GM21526 (cell line): ENCODE results near the gene NUP214.
A peak's percentile ranks its signal among the peaks of the same experiment; 100 is the strongest.
"Not testable (repeated sequence)": the region's sequence is repeated elsewhere in the genome, so short reads cannot be mapped to it uniquely, and the experiment has no call there.

Experiments
- ATAC-seq: cut with Tn5 transposase; IDR thresholded peaks from one replicate; pipeline ENCODE4 v1.9.1; 2021; ENCODE audit warnings: moderate library complexity; ENCODE audit not compliant: unreplicated experiment, low FRiP score

Gene NUP214

DNA sequence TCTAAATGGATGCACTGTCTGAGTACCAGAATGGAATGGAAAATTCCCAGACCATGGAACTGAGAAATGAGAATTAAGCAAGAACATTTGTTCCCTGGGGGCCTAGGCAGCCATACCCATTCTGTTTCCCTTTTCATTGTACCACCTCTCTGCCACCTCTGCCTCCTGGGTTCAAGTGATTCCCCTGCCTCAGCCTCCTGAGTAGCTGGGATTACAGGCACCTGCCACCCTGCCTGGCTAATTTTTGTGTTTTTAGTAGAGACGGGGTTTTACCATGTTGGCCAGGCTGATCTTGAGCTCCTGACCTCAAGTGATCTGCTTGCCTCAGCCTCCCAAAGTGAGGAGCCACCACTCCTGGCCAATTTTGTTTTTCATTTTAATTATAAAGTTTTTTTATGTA lies 33.3 kb downstream of the NUP214 start:
- not testable (repeated sequence) for ATAC-seq

DNA sequence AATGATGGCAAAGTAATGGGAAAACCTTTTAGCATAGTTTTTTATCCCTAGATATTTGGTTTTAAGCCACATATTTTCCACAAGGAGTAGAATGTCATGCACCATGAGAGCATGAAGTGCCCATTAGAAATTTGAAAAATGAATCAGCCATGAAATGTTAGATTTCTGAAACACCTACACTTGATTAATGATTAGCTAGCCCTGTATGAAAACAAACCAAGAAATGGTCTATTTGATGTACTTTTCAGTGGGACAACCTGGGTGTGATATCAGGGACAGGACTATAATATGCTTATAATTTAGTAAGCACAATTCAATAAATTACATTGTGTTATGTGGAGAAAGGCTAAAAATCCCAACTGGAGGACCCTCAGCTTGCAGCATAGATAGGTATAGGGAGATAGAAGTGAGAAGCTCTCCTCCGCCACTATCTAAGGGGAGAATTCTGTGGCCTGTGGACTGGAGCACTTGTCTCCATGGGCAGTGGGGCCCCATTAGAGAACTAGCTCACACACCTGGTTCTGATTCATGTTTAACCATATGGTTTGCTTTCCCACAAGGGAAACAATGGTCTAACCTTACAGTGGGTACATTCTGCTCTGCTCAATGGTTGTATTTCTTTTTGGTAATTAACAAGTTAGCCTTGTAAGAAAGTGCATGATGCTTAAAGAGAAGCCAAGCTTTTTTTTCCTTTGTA lies 35.2 kb downstream of the NUP214 start:
- no peak for ATAC-seq

DNA sequence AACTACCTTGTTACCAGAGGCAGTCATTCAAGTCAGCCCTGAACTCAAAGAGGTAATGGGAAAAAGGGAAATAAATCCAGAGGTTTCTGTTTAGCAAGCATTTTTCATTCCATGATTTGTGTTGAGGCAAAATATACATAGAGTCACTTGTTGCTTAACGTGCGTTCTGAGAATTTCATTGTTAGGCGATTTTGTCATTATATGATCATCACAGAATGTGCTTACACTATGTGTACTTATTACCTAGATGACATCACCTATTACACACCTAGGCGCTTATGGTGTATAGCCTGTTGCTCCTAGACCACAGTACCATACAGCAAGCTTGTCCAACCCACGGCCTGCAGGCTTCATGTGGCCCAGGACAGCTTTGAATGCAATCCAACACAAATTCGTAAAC lies 36.2 kb downstream of the NUP214 start:
- no peak for ATAC-seq

DNA sequence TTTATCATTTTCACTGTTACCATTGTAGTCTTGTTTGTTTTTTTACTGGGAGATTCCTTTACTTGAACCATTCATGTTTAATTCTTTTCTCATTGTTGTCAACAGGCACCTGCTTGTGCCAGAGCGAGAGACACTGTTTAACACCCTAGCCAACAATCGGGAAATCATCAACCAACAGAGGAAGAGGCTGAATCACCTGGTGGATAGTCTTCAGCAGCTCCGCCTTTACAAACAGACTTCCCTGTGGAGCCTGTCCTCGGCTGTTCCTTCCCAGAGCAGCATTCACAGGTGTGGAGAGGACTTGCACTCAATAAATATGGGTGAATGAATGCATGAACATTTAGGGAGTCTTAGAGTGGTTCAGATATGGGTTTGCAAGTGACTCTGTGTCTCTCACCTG lies 37.5 kb downstream of the NUP214 start:
- no peak for ATAC-seq

DNA sequence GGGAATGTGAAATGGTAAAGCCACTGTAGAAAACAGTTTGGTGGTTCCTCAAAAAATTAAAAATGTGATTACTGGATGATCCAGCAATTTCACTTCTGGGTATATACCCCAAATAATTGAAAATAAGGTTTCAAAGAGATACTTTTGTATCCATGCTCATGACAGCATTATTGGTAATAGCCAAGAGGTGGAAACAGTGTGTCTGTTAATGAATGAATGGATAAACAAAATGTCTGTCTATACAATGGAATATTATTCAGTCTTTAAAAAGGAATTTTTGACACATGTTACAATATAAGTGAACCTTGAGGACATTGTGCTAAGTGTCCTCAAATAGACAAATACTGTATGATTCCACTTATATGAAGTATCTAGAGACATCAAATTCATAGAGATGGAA lies 40.1 kb downstream of the NUP214 start:
- ATAC-seq = no peak

DNA sequence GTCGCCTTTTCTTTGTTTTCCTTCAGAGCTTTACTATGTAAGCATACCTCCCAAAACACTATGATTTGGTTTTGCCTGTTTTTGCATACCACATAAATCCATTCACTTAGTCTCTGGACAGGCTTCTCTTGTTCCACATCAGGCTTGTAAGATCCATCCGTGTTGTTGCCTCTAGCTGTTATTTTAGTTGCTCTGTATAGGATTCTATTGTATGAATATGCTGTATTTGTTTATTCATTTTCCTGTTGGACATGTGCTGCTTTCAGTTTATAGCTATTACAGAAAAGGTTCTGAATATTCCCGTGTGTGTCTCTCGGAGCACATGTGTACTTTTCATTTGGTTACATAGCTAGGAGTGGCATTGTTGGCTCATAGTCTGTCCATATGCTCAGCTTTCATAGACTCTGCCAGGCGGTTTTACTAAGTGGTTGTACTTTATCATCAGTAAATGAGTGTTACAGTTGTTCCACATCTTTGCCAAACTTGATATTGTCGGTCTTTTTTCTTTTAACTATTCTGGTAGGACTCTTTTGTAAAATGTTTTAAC lies 41.8 kb downstream of the NUP214 start:
- no peak for ATAC-seq

DNA sequence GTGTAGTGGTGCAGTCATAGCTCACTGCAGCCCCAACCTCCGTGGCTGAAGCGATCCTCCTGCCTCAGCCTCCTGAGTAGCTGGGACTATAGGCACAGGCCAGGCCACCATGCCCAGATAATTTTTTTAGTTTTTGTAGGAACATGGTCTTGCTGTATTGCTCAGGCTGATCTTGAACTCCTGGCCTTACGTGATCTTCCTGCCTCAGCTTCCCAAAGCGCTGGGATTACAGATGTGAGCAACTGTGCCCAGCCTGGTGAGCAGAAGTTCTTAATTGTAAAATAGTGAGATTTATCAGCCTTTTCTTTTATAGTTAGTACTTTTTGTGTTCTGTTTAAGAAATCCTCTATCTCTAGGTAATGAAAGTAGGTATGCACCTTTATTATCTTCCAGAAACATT lies 42.5 kb downstream of the NUP214 start:
- ATAC-seq = no peak

DNA sequence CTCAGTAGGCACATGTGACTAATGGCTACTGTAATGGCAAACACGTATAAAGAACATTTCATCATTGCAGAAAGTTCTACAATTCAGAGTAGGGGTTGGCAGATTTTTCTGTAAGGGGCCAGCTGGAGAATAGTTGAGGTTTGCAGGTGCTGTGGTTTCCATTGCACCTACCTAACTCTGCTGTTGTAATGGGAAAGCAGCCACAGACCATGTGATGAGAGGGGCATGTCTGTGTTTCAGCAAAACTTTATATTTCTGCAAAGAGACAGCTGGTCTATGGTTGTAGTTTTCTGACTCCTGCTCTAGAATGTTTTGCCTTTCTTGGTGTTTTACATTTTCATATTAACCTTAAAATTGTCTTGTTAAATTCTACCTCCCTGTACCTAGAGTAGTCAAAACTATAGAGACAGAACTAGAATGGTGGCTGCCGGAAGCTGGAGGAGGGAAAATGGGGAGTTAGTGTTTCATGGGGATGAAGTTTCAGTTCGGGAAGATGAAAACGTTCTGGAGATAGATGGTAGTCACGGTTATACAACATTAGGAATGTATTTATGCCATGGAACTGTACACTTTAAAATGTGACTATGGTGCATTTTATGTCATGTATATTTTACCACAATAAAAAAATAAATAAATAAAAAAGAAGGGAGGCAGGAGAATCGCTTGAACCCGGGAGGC lies 44.3 kb downstream of the NUP214 start:
- ATAC-seq = no peak

DNA sequence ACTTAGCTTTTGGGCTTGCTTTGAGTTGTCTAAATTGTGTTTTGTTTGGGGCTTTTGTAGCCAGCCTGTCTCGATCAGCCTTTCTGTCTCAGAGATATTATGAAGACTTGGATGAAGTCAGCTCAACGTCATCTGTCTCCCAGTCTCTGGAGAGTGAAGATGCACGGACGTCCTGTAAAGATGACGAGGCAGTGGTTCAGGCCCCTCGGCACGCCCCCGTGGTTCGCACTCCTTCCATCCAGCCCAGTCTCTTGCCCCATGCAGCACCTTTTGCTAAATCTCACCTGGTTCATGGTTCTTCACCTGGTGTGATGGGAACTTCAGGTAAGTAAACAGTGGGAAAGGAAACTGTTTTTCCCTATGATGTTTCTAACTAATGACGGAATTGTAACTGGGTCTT lies 48.6 kb downstream of the NUP214 start:
- ATAC-seq = no peak

DNA sequence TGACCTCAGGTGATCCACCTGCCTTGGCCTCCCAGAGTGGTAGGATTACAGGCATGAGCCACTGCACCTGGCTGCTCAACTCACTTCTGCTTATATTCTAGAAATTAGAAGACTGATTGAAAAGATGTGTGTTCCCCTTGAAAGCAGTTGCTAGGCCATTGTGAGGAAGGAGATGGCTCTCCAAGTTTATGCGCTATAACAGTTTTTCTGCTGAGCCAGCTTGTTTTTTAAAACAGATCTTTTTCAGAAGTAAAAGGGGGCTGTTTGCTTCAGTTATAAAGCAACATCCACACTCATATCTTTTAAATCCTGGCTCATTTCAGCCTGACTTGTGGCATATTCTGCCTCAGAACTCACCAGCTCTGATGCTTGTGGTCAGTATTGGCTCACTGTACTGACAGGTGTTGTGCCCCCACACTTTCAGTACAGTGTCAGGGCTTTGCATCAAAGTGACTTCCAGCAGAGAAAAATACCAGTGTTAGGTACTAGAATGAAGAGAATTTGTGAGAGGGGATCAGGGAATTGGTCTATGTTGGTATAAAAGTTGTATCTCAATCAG lies 49.4 kb downstream of the NUP214 start:
- ATAC-seq = no peak

DNA sequence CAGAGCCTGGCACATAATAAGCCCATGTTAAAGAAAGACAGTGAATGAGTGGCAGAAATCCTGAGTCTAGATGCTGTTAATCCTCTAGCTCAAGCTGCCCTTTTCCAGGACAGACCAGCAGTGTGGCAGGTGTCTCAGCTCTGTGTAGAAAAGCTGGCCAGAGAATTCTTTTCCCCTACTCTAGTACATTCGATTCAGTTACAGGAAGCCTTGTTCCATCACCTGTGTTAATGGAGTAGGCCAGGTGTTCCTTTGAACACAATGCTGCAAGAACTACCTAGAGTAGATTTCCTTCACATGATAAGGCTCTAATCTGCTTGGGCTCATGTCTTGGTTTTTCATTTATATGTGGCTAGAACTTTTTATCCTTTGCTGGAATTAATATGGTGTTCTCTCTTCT lies 52.5 kb downstream of the NUP214 start:
- ATAC-seq = no peak

DNA sequence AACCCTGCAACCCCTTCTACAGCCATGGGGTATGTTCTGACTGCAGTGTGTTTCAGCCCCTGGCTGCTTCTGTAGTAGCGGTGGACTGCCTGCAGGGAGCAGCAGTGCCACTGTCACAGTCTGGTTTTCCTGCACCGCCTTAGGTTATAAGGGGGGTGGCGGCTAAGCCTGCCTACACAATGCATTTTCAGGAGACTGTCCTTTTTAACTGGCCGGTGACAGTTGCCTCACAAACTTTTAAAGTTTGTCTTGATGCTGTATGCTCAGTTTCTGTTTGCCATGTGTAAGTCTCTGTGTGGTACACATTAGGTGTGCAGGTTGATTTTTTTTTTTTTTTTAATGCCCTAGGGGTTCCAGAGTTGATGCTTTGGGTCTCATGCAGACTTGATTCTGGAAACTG lies 53.0 kb downstream of the NUP214 start:
- ATAC-seq = peak; percentile 60

DNA sequence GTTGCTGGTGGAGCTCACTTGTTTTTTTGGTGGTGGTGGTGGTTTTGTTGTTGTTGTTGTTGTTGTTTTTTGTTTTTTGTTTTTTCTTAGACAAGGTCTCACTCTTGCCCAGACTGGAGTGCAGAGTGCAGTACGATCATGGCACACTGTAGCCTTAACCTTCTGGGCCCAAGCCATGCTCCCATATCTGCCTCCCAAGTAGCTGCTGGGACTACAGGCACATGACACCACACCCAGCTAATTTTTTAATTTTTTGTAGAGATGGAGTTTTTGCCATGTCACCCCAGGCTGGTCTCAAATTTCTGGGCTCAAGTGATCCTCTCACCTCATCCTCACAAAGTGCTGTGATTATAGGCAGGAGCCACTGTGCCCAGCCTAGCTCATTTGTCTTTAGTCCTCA lies 53.5 kb downstream of the NUP214 start:
- no peak for ATAC-seq

DNA sequence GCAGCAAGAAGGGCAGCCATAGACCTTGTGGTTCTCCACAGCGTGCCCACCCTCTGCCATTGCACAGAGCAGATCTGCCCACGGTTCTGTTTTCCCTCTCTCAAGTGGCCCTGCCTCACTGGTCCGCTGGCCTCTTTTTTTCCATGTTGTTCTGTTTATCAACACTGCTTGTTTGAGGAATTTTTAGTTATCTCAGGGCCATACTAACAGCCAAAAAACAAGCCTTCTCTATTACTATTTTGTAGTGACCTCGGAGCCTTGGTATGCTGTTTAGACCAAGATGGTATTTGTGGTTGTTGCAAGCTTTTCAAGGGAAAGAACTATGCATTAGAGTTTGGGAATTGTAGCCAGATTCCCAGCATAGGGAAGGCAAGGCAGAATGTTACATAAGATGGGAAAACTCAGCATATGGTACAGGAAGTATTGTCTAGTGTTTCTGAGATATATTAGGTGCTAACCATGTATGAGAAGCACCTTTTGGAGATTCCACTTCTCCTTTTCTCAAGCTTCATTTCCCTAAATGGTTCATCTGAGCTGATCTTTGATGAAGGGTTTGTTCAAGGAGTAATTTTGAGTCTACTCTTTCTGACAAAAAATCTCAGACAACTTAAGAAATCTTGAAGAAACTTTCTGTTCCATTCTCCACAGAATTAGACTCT lies 54.3 kb downstream of the NUP214 start:
- no peak for ATAC-seq

DNA sequence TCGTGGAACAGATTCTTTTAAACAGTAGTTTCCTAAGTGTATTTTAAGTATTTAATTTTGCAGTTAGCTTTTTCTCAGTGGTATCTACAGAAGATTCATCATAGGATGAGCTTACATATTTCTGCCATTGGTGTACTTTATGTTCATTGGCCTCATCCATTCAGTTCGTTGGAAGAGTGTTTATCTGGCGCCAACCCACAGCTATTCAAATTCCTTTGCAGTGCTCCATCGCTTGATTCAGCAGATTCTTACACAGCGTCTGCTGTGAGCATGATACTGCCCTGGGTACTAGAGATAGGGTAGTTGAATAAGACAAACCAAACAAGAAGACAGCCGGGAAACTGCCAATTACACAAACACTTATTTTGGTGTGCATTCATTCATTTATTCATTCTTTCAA lies 55.1 kb downstream of the NUP214 start:
- no peak for ATAC-seq

DNA sequence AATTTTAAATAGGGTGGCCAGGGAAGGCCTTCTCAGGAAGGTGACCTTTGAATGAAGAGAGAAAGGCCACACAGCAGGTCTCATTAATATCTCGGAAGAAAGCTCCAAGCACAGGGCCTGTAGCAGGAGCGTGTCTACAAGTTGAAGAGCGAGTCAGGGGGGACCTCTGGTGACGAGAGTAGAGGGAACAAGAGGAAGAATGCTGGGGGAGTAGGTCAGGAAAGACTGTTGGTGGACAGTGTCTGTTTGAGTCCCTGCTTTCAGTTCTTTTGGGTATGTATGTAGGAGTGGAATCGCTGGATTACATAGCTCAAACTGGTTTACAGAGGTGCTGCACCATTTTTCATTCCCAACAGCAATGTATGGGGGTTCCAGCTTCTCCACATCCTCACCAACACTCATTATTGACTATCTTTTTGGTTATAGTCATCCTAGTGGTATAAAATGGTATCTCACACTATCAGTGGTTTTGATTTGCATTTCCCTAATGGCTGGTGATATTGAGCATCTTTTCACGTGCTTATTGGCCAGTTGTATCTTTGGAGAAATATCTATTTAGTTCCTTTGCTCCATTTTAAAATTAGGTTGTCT lies 55.8 kb downstream of the NUP214 start:
- no peak for ATAC-seq

DNA sequence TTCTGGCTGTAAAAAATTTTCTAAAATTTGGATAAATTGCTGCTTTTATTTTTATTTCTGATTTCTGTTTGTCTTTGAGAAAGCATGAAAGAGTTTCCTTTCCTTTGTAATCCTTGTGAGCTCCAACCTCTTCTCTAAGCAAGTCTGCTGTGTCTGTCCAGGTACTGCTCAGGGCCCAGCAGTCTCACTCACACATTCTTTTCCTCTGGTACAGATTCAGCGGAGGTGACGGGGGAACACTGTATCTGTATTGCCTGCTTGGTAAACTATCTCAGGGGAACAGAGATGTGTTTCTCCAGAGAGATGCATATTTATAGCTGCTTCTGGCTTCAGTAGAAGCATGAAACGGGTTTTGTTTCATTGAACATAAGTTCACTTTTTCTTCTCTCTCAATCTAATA lies 60.5 kb downstream of the NUP214 start:
- ATAC-seq = no peak

DNA sequence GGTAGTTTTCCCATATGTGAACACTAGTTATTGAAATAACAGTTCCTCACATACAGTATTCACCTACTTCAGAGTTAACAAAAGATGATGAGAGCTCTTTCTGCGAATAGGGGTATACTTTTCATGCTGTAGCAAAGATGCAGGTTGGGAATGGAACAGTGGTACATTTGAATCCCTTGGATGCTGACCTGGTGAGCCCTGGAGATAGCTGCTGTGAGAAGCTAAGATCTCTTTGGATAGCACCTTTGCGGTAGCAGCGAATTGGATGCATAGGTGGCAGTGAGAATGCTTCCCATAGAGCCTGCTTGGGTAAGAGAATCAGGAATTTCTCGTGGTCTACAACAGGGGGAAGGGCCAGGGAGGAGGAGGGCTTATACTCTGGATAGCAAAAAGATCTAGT lies 61.2 kb downstream of the NUP214 start:
- ATAC-seq = no peak

DNA sequence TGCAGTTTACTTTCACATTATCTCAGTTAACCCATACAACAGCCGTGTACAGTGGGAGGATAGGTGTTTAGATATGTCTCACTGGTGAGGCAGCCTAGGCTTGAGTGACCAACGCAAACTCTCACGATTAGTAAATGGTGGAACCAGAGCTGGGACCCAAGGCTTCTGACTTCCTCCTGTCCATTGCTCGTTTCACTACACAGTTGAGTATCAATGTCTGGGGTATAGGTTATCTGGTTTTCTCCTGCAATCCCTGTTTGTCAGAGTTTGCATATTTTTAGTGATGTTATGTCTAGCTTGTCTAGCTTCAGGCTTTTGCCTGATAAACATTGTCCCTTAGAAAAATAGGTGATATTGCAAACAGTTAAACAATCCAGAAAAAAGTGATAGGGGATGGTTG lies 62.6 kb downstream of the NUP214 start:
- no peak for ATAC-seq

DNA sequence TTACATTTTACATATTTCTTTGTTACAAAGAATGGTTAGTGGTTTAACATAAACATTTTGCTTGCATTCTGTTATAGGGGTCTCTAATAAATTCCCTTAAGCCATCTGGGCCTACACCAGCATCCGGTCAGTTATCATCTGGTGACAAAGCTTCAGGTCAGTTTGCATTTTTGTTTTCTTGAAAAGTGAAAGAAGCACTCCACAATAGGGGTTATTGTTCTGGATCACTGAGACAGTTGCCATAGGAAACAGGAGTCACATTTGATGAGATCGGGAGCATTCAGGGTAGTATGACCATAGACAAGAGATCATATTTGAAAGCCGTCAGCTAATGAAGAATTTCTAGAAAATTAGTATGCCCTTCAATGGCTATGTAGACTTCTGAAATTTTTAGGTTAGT lies 63.6 kb downstream of the NUP214 start:
- ATAC-seq = no peak

DNA sequence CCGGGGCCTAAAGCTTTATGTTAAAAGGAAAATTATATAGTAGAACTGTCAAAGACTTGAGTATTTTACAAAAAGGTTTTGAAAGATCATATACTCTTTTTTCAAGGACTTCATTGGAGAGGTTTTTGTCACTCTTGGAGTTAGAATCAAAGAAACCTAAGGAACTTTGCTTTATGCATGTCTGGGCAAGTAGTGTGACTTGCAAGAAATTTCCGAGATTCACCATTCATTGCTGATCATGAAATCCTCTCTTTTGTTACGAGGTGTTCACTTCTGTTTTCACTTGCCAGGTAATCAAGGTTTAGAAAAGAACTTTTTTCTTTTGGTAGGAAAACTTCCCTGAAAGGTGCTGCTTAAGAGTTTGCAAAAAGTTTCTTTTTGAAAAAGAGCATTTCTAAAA lies 64.8 kb downstream of the NUP214 start:
- ATAC-seq = no peak
